Neuronal stem cell (in vitro differentiated cells): Measurements from ENCODE around the gene RAP2C.

ENCODE experiments used
- DNase-seq: peaks from one replicate; pipeline ENCODE4 v3.0.0-alpha.2; 2013; ENCODE audit warnings: low spot score
- H2AFZ ChIP-seq: one replicate; pipeline ENCODE4 v1.6.1; 2013; ENCODE audit warnings: mild to moderate bottlenecking, low read length, inconsistent platforms
- H2AK5ac ChIP-seq: 2 replicates; pipeline ENCODE4 v1.6.1; 2013; ENCODE audit warnings: low read depth, mild to moderate bottlenecking, inconsistent platforms, low read length, moderate library complexity, mixed read lengths
- H2BK120ac ChIP-seq: 2 replicates; pipeline ENCODE4 v1.6.1; 2013; ENCODE audit warnings: low read depth, mild to moderate bottlenecking, inconsistent platforms, low read length, moderate library complexity, mixed read lengths
- H2BK12ac ChIP-seq: one replicate; pipeline ENCODE4 v1.6.1; 2013; ENCODE audit warnings: low read length, inconsistent platforms
- H2BK15ac ChIP-seq: 2 replicates; pipeline ENCODE4 v1.6.1; 2013; ENCODE audit warnings: mild to moderate bottlenecking, low read length, inconsistent platforms, mixed read lengths
- H2BK5ac ChIP-seq: one replicate; pipeline ENCODE4 v1.6.1; 2013; ENCODE audit warnings: inconsistent platforms, mild to moderate bottlenecking, low read length, moderate library complexity
- H3K14ac ChIP-seq: one replicate; pipeline ENCODE4 v1.6.1; 2013; ENCODE audit warnings: low read length, inconsistent platforms
- H3K18ac ChIP-seq: 2 replicates; pipeline ENCODE4 v1.6.1; 2013; ENCODE audit warnings: low read length, inconsistent platforms
- H3K23ac ChIP-seq: 2 replicates; pipeline ENCODE4 v1.6.1; 2013; ENCODE audit warnings: low read depth, mild to moderate bottlenecking, mixed read lengths, low read length, inconsistent platforms; ENCODE audit not compliant: poor library complexity
- H3K27ac ChIP-seq: replicated peaks from 3 replicates; pipeline ENCODE4 v1.5.1; 2013; ENCODE audit warnings: low read length, inconsistent platforms
- H3K27me3 ChIP-seq, 3 experiments: 2 replicates each; pipeline ENCODE4 v1.6.1; 2013; ENCODE audit warnings: low read length in 3 of 3, mild to moderate bottlenecking in 2 of 3, inconsistent platforms in 1 of 3, low read depth in 1 of 3, mixed read lengths in 1 of 3, moderate library complexity in 1 of 3; ENCODE audit not compliant: control insufficient read depth in 3 of 3, insufficient read depth in 3 of 3
- H3K36me3 ChIP-seq, 2 donors: replicated peaks in 1 of 2; 2 replicates each; pipeline ENCODE4 v1.6.1; 2013; ENCODE audit warnings: low read length in 2 of 2; ENCODE audit not compliant: control insufficient read depth in 2 of 2, insufficient read depth in 2 of 2
- H3K4ac ChIP-seq: 2 replicates; pipeline ENCODE4 v1.6.1; 2013; ENCODE audit warnings: inconsistent platforms, mild to moderate bottlenecking, low read length, moderate library complexity
- H3K4me1 ChIP-seq, 2 donors: 1 replicate in 1 of 2; 2 replicates in 1 of 2; pipeline ENCODE4 v1.6.1; 2013; ENCODE audit warnings: low read length in 2 of 2, low read depth in 1 of 2; ENCODE audit not compliant: control insufficient read depth in 2 of 2, insufficient read depth in 1 of 2
- H3K4me2 ChIP-seq: one replicate; pipeline ENCODE4 v1.6.1; 2013; ENCODE audit warnings: mild to moderate bottlenecking, low read length, inconsistent platforms; ENCODE audit not compliant: insufficient read depth, poor library complexity, severe bottlenecking
- H3K4me3 ChIP-seq, 2 donors: 2 replicates each; pipeline ENCODE4 v1.5.1; 2013; ENCODE audit warnings: low read length in 2 of 2, mild to moderate bottlenecking in 2 of 2, inconsistent platforms in 1 of 2, moderate library complexity in 1 of 2
- H3K79me1 ChIP-seq: one replicate; pipeline ENCODE4 v1.6.1; 2013; ENCODE audit warnings: low read depth, mild to moderate bottlenecking, inconsistent platforms, low read length, moderate library complexity
- H3K9ac ChIP-seq: one replicate; pipeline ENCODE4 v1.6.1; 2013; ENCODE audit warnings: mild to moderate bottlenecking, low read depth, low read length, inconsistent platforms; ENCODE audit not compliant: poor library complexity
- H3K9me3 ChIP-seq, 2 donors: replicated peaks in 1 of 2; 2 replicates each; pipeline versions ENCODE3 to v1.6.1; 2013; ENCODE audit warnings: low read length in 2 of 2, mild to moderate bottlenecking in 2 of 2, inconsistent platforms in 1 of 2, low read depth in 1 of 2, mixed read lengths in 1 of 2, moderate library complexity in 1 of 2; ENCODE audit not compliant: control insufficient read depth in 2 of 2, insufficient read depth in 1 of 2
- H4K8ac ChIP-seq: one replicate; pipeline ENCODE4 v1.6.1; 2013; ENCODE audit warnings: low read depth, mild to moderate bottlenecking, inconsistent platforms, low read length, moderate library complexity
- H4K91ac ChIP-seq: one replicate; pipeline ENCODE4 v1.6.1; 2013; ENCODE audit warnings: low read length, low read depth, mild to moderate bottlenecking, inconsistent platforms; ENCODE audit not compliant: poor library complexity
- WGBS, 2 donors: extraction: QIAGEN DNeasy Blood & Tissue Kit; methylation state at CpG; one replicate each; pipeline ENCODE4 v1.1.7; 2013; ENCODE audit warnings: missing lambda C conversion rate in 2 of 2, mixed read lengths in 1 of 2; ENCODE audit not compliant: insufficient read length in 2 of 2, insufficient replicate concordance in 1 of 2; ENCODE audit errors: extremely low coverage in 2 of 2; 5-methylcytosine and 5-hydroxymethylcytosine counted together

RAP2C gene

DNA sequence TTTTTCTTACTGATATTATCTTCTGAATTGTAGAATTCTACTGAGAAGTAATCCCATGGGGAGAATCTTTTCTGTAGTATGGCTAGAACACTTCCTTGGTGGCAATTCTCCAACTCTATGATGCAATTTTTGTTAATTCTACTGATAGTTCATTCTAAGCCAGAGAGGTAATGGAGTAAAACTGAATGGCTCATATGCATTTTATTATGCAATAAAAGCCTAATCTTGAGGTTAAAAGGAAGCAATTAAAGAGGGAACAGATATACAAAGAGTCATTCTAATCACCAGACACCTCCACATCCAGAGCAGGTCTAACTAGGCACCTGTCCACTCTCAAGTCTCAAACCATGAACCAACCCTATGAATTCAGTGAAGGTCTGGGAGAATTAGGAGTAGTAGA is 9.7 kb downstream of the RAP2C start:
- H3K9ac ChIP-seq, result no peak overlapping the region
- peaks cover 0 to 79% of the 10 kb centered on the region in 2 donors for H3K36me3 ChIP-seq
- peaks cover 0 to 11% of the 10 kb centered on the region in 2 donors for H3K9me3 ChIP-seq
- H3K27ac ChIP-seq, result no peak overlapping the region
- no peak overlapping the region for H3K23ac ChIP-seq
- H4K8ac ChIP-seq, result no peak overlapping the region
- no peaks in the 10 kb centered on the region for H3K4me1 ChIP-seq
- H3K18ac ChIP-seq, result no peak overlapping the region
- no peak overlapping the region for H2AK5ac ChIP-seq
- no peaks in the 10 kb centered on the region for H3K79me1 ChIP-seq
- no peak overlapping the region for H2BK120ac ChIP-seq
- no peak for DNase-seq
- no peak overlapping the region for H3K4me3 ChIP-seq
- H2BK15ac ChIP-seq, result no peak overlapping the region
- no peak overlapping the region for H3K4ac ChIP-seq
- no peak overlapping the region for H4K91ac ChIP-seq
- H3K27me3 ChIP-seq, result peaks cover 0 to 9% (median 0%) of the 10 kb centered on the region in 3 experiments
- no peak overlapping the region for H2BK12ac ChIP-seq
- H2AFZ ChIP-seq, result no peak overlapping the region
- H3K4me2 ChIP-seq, result no peak overlapping the region
- no peak overlapping the region for H3K14ac ChIP-seq
- no peak overlapping the region for H2BK5ac ChIP-seq

DNA sequence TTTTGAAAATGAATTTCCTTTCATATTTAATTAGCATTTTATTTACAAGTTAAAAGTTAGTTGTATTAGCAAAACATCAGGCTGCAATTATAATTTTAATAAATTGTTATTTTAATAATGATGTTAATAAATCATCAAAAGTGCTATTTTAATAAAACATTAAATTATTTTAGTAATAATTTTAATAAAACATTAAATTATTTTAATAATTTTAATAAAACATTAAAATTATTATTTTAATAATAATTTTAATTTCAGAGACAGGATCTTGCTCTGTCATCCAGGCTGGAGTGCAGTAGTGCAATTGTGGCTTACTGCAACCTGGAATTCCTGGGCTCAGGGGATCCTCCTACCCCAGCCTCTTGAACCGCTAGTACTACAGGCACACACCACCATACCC is 10.8 kb downstream of the RAP2C start:
- Histone ChIP-seq H3K4ac (no peak overlapping the region), H3K4me1 (no peaks in the 10 kb centered on the region), H3K23ac (no peak overlapping the region), H2BK12ac (no peak overlapping the region), H3K4me3 (no peak overlapping the region), H3K9ac (no peak overlapping the region), H4K8ac (no peak overlapping the region), H3K27me3 (peaks cover 0 to 6% (median 0%) of the 10 kb centered on the region in 3 experiments), H3K14ac (no peak overlapping the region), H2BK15ac (no peak overlapping the region), H2BK120ac (no peak overlapping the region), H3K9me3 (peaks cover 0 to 11% of the 10 kb centered on the region in 2 donors), H3K79me1 (no peaks in the 10 kb centered on the region), H2AFZ (no peak overlapping the region), H2BK5ac (no peak overlapping the region), H3K36me3 (peaks cover 0 to 78% of the 10 kb centered on the region in 2 donors), H3K18ac (no peak overlapping the region), H4K91ac (no peak overlapping the region), H3K27ac (no peak overlapping the region), H2AK5ac (no peak overlapping the region), H3K4me2 (no peak overlapping the region)
- DNase-seq, result no peak
- no CpG with 5 or more reads among the region's 1 CpG for WGBS, 2 donors

- H2BK15ac ChIP-seq, result no peak overlapping the region
- no peak overlapping the region for H3K27ac ChIP-seq
- no peak overlapping the region for H3K14ac ChIP-seq
- H3K9me3 ChIP-seq, result peaks cover 0 to 11% of the 10 kb centered on the region in 2 donors
- H3K27me3 ChIP-seq, result peaks cover 0 to 6% (median 0%) of the 10 kb centered on the region in 3 experiments
- peaks cover 0 to 74% of the 10 kb centered on the region in 2 donors for H3K36me3 ChIP-seq
- no peaks in the 10 kb centered on the region for H3K79me1 ChIP-seq
- no peak overlapping the region for H2BK5ac ChIP-seq
- no peak for DNase-seq
- H2BK12ac ChIP-seq, result no peak overlapping the region
- no peak overlapping the region for H3K23ac ChIP-seq
- no peak overlapping the region for H3K4ac ChIP-seq
- H2AK5ac ChIP-seq, result no peak overlapping the region
- H2AFZ ChIP-seq, result no peak overlapping the region
- H3K4me3 ChIP-seq, result no peak overlapping the region
- H4K91ac ChIP-seq, result no peak overlapping the region
- no peaks in the 10 kb centered on the region for H3K4me1 ChIP-seq
- H3K18ac ChIP-seq, result no peak overlapping the region
- no peak overlapping the region for H3K4me2 ChIP-seq
- no CpG with 5 or more reads among the region's 2 CpGs for WGBS, 2 donors
- H3K9ac ChIP-seq, result no peak overlapping the region
- no peak overlapping the region for H4K8ac ChIP-seq
- H2BK120ac ChIP-seq, result no peak overlapping the region
Measured at GRCh38 chrX:132207996-132208395, 11.3 kb downstream of the RAP2C start.

DNA sequence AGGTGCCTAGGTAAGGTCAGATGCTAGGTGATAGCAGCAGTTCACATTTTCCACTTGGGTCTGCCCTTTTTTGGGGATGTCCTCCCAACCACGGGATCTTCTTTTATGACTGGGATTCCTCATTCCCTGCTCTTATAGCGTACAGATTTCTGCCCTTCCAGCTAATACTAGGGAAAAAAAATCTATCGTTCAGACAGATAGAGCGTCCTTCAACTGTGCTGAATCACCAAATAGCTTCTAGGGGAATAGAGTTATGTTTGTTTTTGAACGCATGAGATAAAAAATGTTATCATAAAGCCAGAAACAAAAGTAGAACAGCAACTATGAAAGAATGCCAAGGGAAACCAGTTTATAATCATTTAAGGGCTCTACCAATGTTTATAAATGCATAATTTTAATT is 13.0 kb downstream of the RAP2C start:
- Histone ChIP-seq H3K23ac (no peak overlapping the region), H3K79me1 (no peaks in the 10 kb centered on the region), H2BK120ac (no peak overlapping the region), H3K36me3 (peaks cover 0 to 60% of the 10 kb centered on the region in 2 donors), H3K27ac (no peak overlapping the region), H3K4me1 (no peaks in the 10 kb centered on the region), H2BK15ac (no peak overlapping the region), H2BK5ac (no peak overlapping the region), H3K18ac (no peak overlapping the region), H3K4ac (no peak overlapping the region), H2AK5ac (no peak overlapping the region), H3K4me3 (no peak overlapping the region), H3K9ac (no peak overlapping the region), H4K91ac (no peak overlapping the region), H3K14ac (no peak overlapping the region), H4K8ac (no peak overlapping the region), H3K27me3 (peaks cover 0 to 7% (median 0%) of the 10 kb centered on the region in 3 experiments), H2BK12ac (no peak overlapping the region), H2AFZ (no peak overlapping the region), H3K4me2 (no peak overlapping the region), H3K9me3 (peaks cover 0 to 11% of the 10 kb centered on the region in 2 donors)
- no peak for DNase-seq
- no CpG with 5 or more reads among the region's 5 CpGs for WGBS, 2 donors
